Cerebellar cortex (tissue), 1 donor: ENCODE measurements around the gene SLC6A3.
"Not testable (repeated sequence)": the region's sequence is repeated elsewhere in the genome, so short reads cannot be mapped to it uniquely, and the experiment has no call there.

Experiments
- DNase-seq: peaks from one replicate; pipeline ENCODE4 v3.0.0-alpha.2; 2015; ENCODE audit warnings: low spot score

Gene SLC6A3

GRCh38 chr5:1477341-1477740, 32.1 kb upstream of the SLC6A3 start:
- no peak for DNase-seq

- no peak for DNase-seq
These were observed 31.7 kb upstream of the SLC6A3 start for GRCh38 chr5:1476967-1477310.

GRCh38 chr5:1476181-1476966, 31.1 kb upstream of the SLC6A3 start:
- peak; percentile 83 for DNase-seq

GRCh38 chr5:1475544-1475900, 30.3 kb upstream of the SLC6A3 start:
- not testable (repeated sequence) for DNase-seq

GRCh38 chr5:1474866-1475543, 29.8 kb upstream of the SLC6A3 start:
- DNase-seq, result no peak

GRCh38 chr5:1474183-1474839, 29.1 kb upstream of the SLC6A3 start:
- no peak for DNase-seq

GRCh38 chr5:1473746-1474145, 28.5 kb upstream of the SLC6A3 start:
- no peak for DNase-seq

- DNase-seq, result no peak
These were observed 27.9 kb upstream of the SLC6A3 start for GRCh38 chr5:1472964-1473628.

GRCh38 chr5:1471997-1472963, 27.0 kb upstream of the SLC6A3 start:
- DNase-seq, result no peak

- DNase-seq, result no peak
These were observed 26.1 kb upstream of the SLC6A3 start for GRCh38 chr5:1471240-1471853.

GRCh38 chr5:1470762-1471211, 25.5 kb upstream of the SLC6A3 start:
- no peak for DNase-seq

GRCh38 chr5:1468629-1469527, 23.6 kb upstream of the SLC6A3 start:
- no peak for DNase-seq

- DNase-seq, result peak; percentile 36
These were observed 23.0 kb upstream of the SLC6A3 start for GRCh38 chr5:1468247-1468612.

- DNase-seq, result no peak
These were observed 22.4 kb upstream of the SLC6A3 start for GRCh38 chr5:1467341-1468246.

GRCh38 chr5:1466631-1467265, 21.5 kb upstream of the SLC6A3 start:
- no peak for DNase-seq

- no peak for DNase-seq
These were observed 20.8 kb upstream of the SLC6A3 start for GRCh38 chr5:1465966-1466471.

GRCh38 chr5:1465117-1465516, 19.9 kb upstream of the SLC6A3 start:
- no peak for DNase-seq

GRCh38 chr5:1464511-1464910, 19.3 kb upstream of the SLC6A3 start:
- DNase-seq, result no peak
